HL-60 (cell line): ENCODE measurements around the gene ADGRG7.

Experiments used
- DNase-seq, 2 experiments: peaks; one replicate each; pipeline ENCODE4 v3.0.0-alpha.2; 2010 to 2020; ENCODE audit warnings: low read depth in 1 of 2, low spot score in 1 of 2
- H3K27ac ChIP-seq: fragments of 250-450 bp; sonication (Bioruptor Pico); replicated peaks from 2 replicates; pipeline ENCODE4 v1.5.1; 2020; ENCODE audit warnings: mild to moderate bottlenecking, moderate library complexity
- H3K27me3 ChIP-seq: fragments of 250-450 bp; sonication (Bioruptor Pico); 2 replicates; pipeline ENCODE4 v1.5.1; 2021; ENCODE audit warnings: mild to moderate bottlenecking, moderate library complexity; ENCODE audit not compliant: insufficient read depth, poor library complexity, severe bottlenecking
- H3K4me3 ChIP-seq: replicated peaks from 2 replicates; pipeline ENCODE4 v1.5.1; 2011; ENCODE audit warnings: mild to moderate bottlenecking, control low read depth, low read length; ENCODE audit not compliant: insufficient read depth
- CTCF ChIP-seq: IDR thresholded peaks from one replicate; pipeline ENCODE4 v1.5.1; 2011; ENCODE audit warnings: low read length, control low read depth, inconsistent platforms; ENCODE audit not compliant: insufficient read depth
- GABPA ChIP-seq: IDR thresholded peaks from 2 replicates; pipeline ENCODE4 v1.6.1; 2012; ENCODE audit warnings: low read depth
- POLR2AphosphoS5 ChIP-seq: IDR thresholded peaks from 2 replicates; pipeline ENCODE4 v1.6.1; 2012; ENCODE audit warnings: low read depth
- REST ChIP-seq: IDR thresholded peaks from 2 replicates; pipeline ENCODE4 v1.6.1; 2012; ENCODE audit warnings: low read depth; ENCODE audit not compliant: insufficient replicate concordance
- SPI1 ChIP-seq: IDR thresholded peaks from 2 replicates; pipeline ENCODE4 v1.6.1; 2012; ENCODE audit warnings: low read depth, mild to moderate bottlenecking, borderline replicate concordance

Gene ADGRG7

GRCh38 chr3:100570811-100571210 is 38.6 kb upstream of the ADGRG7 start:
- no peaks in the 10 kb centered on the region for H3K27me3 ChIP-seq
- TF ChIP-seq POLR2AphosphoS5: no peak
- TF ChIP-seq GABPA: no peak
- TF ChIP-seq REST: no peak
- TF ChIP-seq CTCF: no peak
- TF ChIP-seq SPI1: no peak

GRCh38 chr3:100574536-100574935 is 34.9 kb upstream of the ADGRG7 start:
- TF ChIP-seq GABPA (no peak), REST (no peak), SPI1 (no peak), CTCF (no peak), POLR2AphosphoS5 (no peak)
- Histone ChIP-seq H3K4me3 (no peak overlapping the region), H3K27ac (no peak overlapping the region), H3K27me3 (no peaks in the 10 kb centered on the region)
- DNase-seq: no peak

More at GRCh38 chr3:100570811-100571210, 38.6 kb upstream of the ADGRG7 start:
- Histone ChIP-seq H3K27ac (no peak overlapping the region), H3K4me3 (no peak overlapping the region)
- DNase-seq: no peak

GRCh38 chr3:100575704-100576103 is 33.7 kb upstream of the ADGRG7 start:
- no peak for DNase-seq
- no peak overlapping the region for H3K27ac ChIP-seq

More at GRCh38 chr3:100575704-100576103, 33.7 kb upstream of the ADGRG7 start:
- no peaks in the 10 kb centered on the region for H3K27me3 ChIP-seq
- H3K4me3 ChIP-seq: no peak overlapping the region
- TF ChIP-seq REST (no peak), POLR2AphosphoS5 (no peak), SPI1 (no peak), CTCF (no peak), GABPA (no peak)
